Stimulated activated CD8-positive, alpha-beta memory T cell treated with anti-CD3 and anti-CD28 coated beads, Interleukin-4, amount 100 ng/mL, for 48 hours (primary cell): Measurements from ENCODE around the gene ID2.
"Not testable (repeated sequence)": the region's sequence is repeated elsewhere in the genome, so short reads cannot be mapped to it uniquely, and the experiment has no call there.

Source experiments
- DNase-seq: peaks from one replicate; pipeline ENCODE4 v3.0.0-alpha.2; 2020

Gene ID2

GRCh38 chr2:8691859-8692437 lies 10.1 kb downstream of the ID2 start:
- DNase-seq, result no peak

- no peak for DNase-seq
These were observed 10.9 kb downstream of the ID2 start for GRCh38 chr2:8692783-8693156.

GRCh38 chr2:8693157-8693821 lies 11.4 kb downstream of the ID2 start:
- peak; percentile 80 for DNase-seq

- no peak for DNase-seq
These were observed 12.9 kb downstream of the ID2 start for GRCh38 chr2:8694737-8695136.

GRCh38 chr2:8697190-8697589 lies 15.3 kb downstream of the ID2 start:
- no peak for DNase-seq

- DNase-seq, result no peak
These were observed 18.0 kb downstream of the ID2 start for GRCh38 chr2:8699839-8700238.

- no peak for DNase-seq
These were observed 20.0 kb downstream of the ID2 start for GRCh38 chr2:8701681-8702379.

GRCh38 chr2:8704906-8705305 lies 23.1 kb downstream of the ID2 start:
- no peak for DNase-seq

GRCh38 chr2:8709611-8710010 lies 27.8 kb downstream of the ID2 start:
- DNase-seq, result no peak

- DNase-seq, result no peak
These were observed 29.1 kb downstream of the ID2 start for GRCh38 chr2:8710951-8711350.

GRCh38 chr2:8714283-8714682 lies 32.4 kb downstream of the ID2 start:
- no peak for DNase-seq

- no peak for DNase-seq
These were observed 33.1 kb downstream of the ID2 start for GRCh38 chr2:8714971-8715370.

- DNase-seq, result no peak
These were observed 37.7 kb downstream of the ID2 start for GRCh38 chr2:8719528-8719927.

- DNase-seq, result no peak
These were observed 38.9 kb downstream of the ID2 start for GRCh38 chr2:8720741-8721140.

- no peak for DNase-seq
These were observed 39.6 kb downstream of the ID2 start for GRCh38 chr2:8721410-8721809.

- DNase-seq, result no peak
These were observed 41.1 kb downstream of the ID2 start for GRCh38 chr2:8722986-8723385.

GRCh38 chr2:8725838-8726237 lies 44.0 kb downstream of the ID2 start:
- no peak for DNase-seq

GRCh38 chr2:8728305-8729015 lies 46.6 kb downstream of the ID2 start:
- no peak for DNase-seq

GRCh38 chr2:8729101-8729500 lies 47.2 kb downstream of the ID2 start:
- not testable (repeated sequence) for DNase-seq

GRCh38 chr2:8729939-8730338 lies 48.1 kb downstream of the ID2 start:
- DNase-seq, result no peak

GRCh38 chr2:8732601-8733000 lies 50.7 kb downstream of the ID2 start:
- DNase-seq, result no peak
